Central memory CD8-positive, alpha-beta T cell (primary cell): ENCODE measurements around the gene REEP1.
"Not testable (repeated sequence)": the region's sequence is repeated elsewhere in the genome, so short reads cannot be mapped to it uniquely, and the experiment has no call there.

ENCODE experiments used
- ATAC-seq: fragments of 150-1000 bp; cut with Tn5 transposase; replicated peaks from 2 replicates; pipeline ENCODE4 v1.10.0; 2022; ENCODE audit warnings: mild to moderate bottlenecking, moderate FRiP score, moderate number of reproducible peaks; ENCODE audit not compliant: poor library complexity, severe bottlenecking; ENCODE audit errors: extremely low read depth
- DNase-seq, 2 donors: peaks; one replicate each; pipeline ENCODE4 v3.0.0; 2021; ENCODE audit warnings: low spot score in 2 of 2
- H3K27ac Mint-ChIP-seq: one replicate; pipeline ENCODE4 v1.8.0; 2022; ENCODE audit warnings: low read depth, mild to moderate bottlenecking, moderate library complexity, mixed read lengths
- H3K27me3 Mint-ChIP-seq: one replicate; pipeline ENCODE4 v1.8.0; 2022; ENCODE audit warnings: mixed read lengths
- H3K36me3 Mint-ChIP-seq: one replicate; pipeline ENCODE4 v1.8.0; 2022; ENCODE audit warnings: mild to moderate bottlenecking, moderate library complexity, mixed read lengths; ENCODE audit not compliant: insufficient read depth
- H3K4me1 Mint-ChIP-seq: one replicate; pipeline ENCODE4 v1.8.0; 2022; ENCODE audit warnings: mixed read lengths
- H3K4me3 Mint-ChIP-seq: one replicate; pipeline ENCODE4 v1.8.0; 2022; ENCODE audit warnings: mild to moderate bottlenecking, moderate library complexity, mixed read lengths
- H3K9me3 Mint-ChIP-seq: one replicate; pipeline ENCODE4 v1.8.0; 2022; ENCODE audit warnings: mixed read lengths

REEP1 gene

GRCh38 chr2:86366651-86367498 is 29.4 kb upstream of the REEP1 start:
- ATAC-seq: no peak
- Mint-ChIP-seq H3K9me3 (peaks cover 5% of the 10 kb centered on the region), H3K36me3 (no peaks in the 10 kb centered on the region), H3K27ac (no peak overlapping the region), H3K4me1 (peaks cover 10% of the 10 kb centered on the region), H3K4me3 (no peak overlapping the region), H3K27me3 (no peaks in the 10 kb centered on the region)
- DNase-seq: no peak

GRCh38 chr2:86364894-86365293 is 27.5 kb upstream of the REEP1 start:
- Mint-ChIP-seq H3K27ac (no peak overlapping the region), H3K9me3 (peaks cover 4% of the 10 kb centered on the region)
- ATAC-seq: no peak

GRCh38 chr2:86360776-86361175 is 23.4 kb upstream of the REEP1 start:
- no peak for DNase-seq
- H3K27me3 Mint-ChIP-seq: peaks cover 30% of the 10 kb centered on the region
- no peak for ATAC-seq
- H3K9me3 Mint-ChIP-seq: no peaks in the 10 kb centered on the region
- no peak overlapping the region for H3K27ac Mint-ChIP-seq
- no peaks in the 10 kb centered on the region for H3K36me3 Mint-ChIP-seq
- H3K4me3 Mint-ChIP-seq: no peak overlapping the region
- H3K4me1 Mint-ChIP-seq: no peaks in the 10 kb centered on the region

More at GRCh38 chr2:86364894-86365293, 27.5 kb upstream of the REEP1 start:
- H3K4me3 Mint-ChIP-seq: no peak overlapping the region
- H3K4me1 Mint-ChIP-seq: peaks cover 5% of the 10 kb centered on the region
- H3K36me3 Mint-ChIP-seq: no peaks in the 10 kb centered on the region
- no peak for DNase-seq
- H3K27me3 Mint-ChIP-seq: peaks cover 9% of the 10 kb centered on the region

GRCh38 chr2:86358957-86359356 is 21.5 kb upstream of the REEP1 start:
- no peak overlapping the region for H3K27ac Mint-ChIP-seq
- peaks cover 45% of the 10 kb centered on the region for H3K27me3 Mint-ChIP-seq
- no peaks in the 10 kb centered on the region for H3K4me1 Mint-ChIP-seq
- H3K36me3 Mint-ChIP-seq: no peaks in the 10 kb centered on the region
- ATAC-seq (no peak), DNase-seq (no peak)
- no peaks in the 10 kb centered on the region for H3K9me3 Mint-ChIP-seq
- H3K4me3 Mint-ChIP-seq: no peak overlapping the region

- ATAC-seq (no peak), DNase-seq (no peak)
- Mint-ChIP-seq H3K27ac (no peak overlapping the region), H3K27me3 (peaks cover 57% of the 10 kb centered on the region), H3K36me3 (no peaks in the 10 kb centered on the region), H3K4me1 (no peaks in the 10 kb centered on the region), H3K4me3 (no peak overlapping the region), H3K9me3 (no peaks in the 10 kb centered on the region)
These were observed 20.1 kb upstream of the REEP1 start for GRCh38 chr2:86357392-86357963.

- Mint-ChIP-seq H3K36me3 (no peaks in the 10 kb centered on the region), H3K4me1 (no peaks in the 10 kb centered on the region), H3K9me3 (no peaks in the 10 kb centered on the region), H3K27me3 (peaks cover 77% of the 10 kb centered on the region), H3K4me3 (no peak overlapping the region), H3K27ac (no peak overlapping the region)
- ATAC-seq (no peak), DNase-seq (no peak)
These were observed 15.3 kb upstream of the REEP1 start for GRCh38 chr2:86352727-86353221.

GRCh38 chr2:86352137-86352726 is 14.8 kb upstream of the REEP1 start:
- H3K27ac Mint-ChIP-seq: no peak overlapping the region
- ATAC-seq: no peak
- H3K4me3 Mint-ChIP-seq: no peak overlapping the region

GRCh38 chr2:86350751-86351150 is 13.3 kb upstream of the REEP1 start:
- DNase-seq: no peak
- H3K4me3 Mint-ChIP-seq: no peak overlapping the region
- H3K4me1 Mint-ChIP-seq: no peaks in the 10 kb centered on the region
- peaks cover 89% of the 10 kb centered on the region for H3K27me3 Mint-ChIP-seq
- no peak for ATAC-seq
- no peaks in the 10 kb centered on the region for H3K9me3 Mint-ChIP-seq
- H3K36me3 Mint-ChIP-seq: no peaks in the 10 kb centered on the region
- H3K27ac Mint-ChIP-seq: no peak overlapping the region

More at GRCh38 chr2:86352137-86352726, 14.8 kb upstream of the REEP1 start:
- Mint-ChIP-seq H3K27me3 (peaks cover 77% of the 10 kb centered on the region), H3K36me3 (no peaks in the 10 kb centered on the region), H3K4me1 (no peaks in the 10 kb centered on the region), H3K9me3 (no peaks in the 10 kb centered on the region)
- DNase-seq: no peak

GRCh38 chr2:86347401-86347800 is 10.0 kb upstream of the REEP1 start:
- Mint-ChIP-seq H3K27ac (no peak overlapping the region), H3K4me1 (no peaks in the 10 kb centered on the region), H3K9me3 (no peaks in the 10 kb centered on the region), H3K27me3 (peaks cover 86% of the 10 kb centered on the region), H3K4me3 (no peak overlapping the region), H3K36me3 (no peaks in the 10 kb centered on the region)
- no peak for DNase-seq
- ATAC-seq: no peak

- not testable (repeated sequence) for H3K4me3 Mint-ChIP-seq, H3K4me1 Mint-ChIP-seq, H3K36me3 Mint-ChIP-seq, H3K9me3 Mint-ChIP-seq, ATAC-seq, H3K27ac Mint-ChIP-seq, DNase-seq
- H3K27me3 Mint-ChIP-seq: peaks cover 91% of the 10 kb centered on the region
These were observed 8.5 kb upstream of the REEP1 start for GRCh38 chr2:86345783-86346370.

- Mint-ChIP-seq H3K9me3 (peaks cover 8% of the 10 kb centered on the region), H3K27ac (no peak overlapping the region), H3K4me3 (no peak overlapping the region), H3K36me3 (no peaks in the 10 kb centered on the region), H3K4me1 (no peaks in the 10 kb centered on the region), H3K27me3 (peaks cover 91% of the 10 kb centered on the region)
- ATAC-seq: no peak
- DNase-seq: no peak
These were observed 7.0 kb upstream of the REEP1 start for GRCh38 chr2:86344404-86344803.

GRCh38 chr2:86342488-86342887 is 5.1 kb upstream of the REEP1 start:
- Mint-ChIP-seq H3K27me3 (peaks cover 89% of the 10 kb centered on the region), H3K4me3 (no peak overlapping the region), H3K9me3 (peaks cover 8% of the 10 kb centered on the region), H3K27ac (no peak overlapping the region), H3K4me1 (peaks cover 6% of the 10 kb centered on the region), H3K36me3 (no peaks in the 10 kb centered on the region)
- ATAC-seq (no peak), DNase-seq (no peak)
